Measurements from ENCODE around the gene TTC39A. TPM values are rescaled to one million over a fixed set of nuclear protein-coding genes. Genes with fewer than 3 reads are reported as not detected.
A peak's percentile ranks its signal among the peaks of the same experiment; 100 is the strongest.

The TTC39A gene
- total and polyA plus RNA-seq, 2 donors = 1.1 to 2.8 TPM

GRCh38 chr1:51321924-51322280, 8.5 kb downstream of the TTC39A start:
- H3K4me1 ChIP-seq (ENCODE audit: control insufficient read depth in 2 of 2, insufficient read depth in 2 of 2, low read length in 2 of 2) = peaks cover 0 to 5% of the 10 kb centered on the region in 2 donors
- H3K27me3 ChIP-seq (ENCODE audit: control insufficient read depth in 2 of 2, insufficient read depth in 1 of 2, low read length in 1 of 2) = peaks cover 0 to 2% of the 10 kb centered on the region in 2 donors
- H3K36me3 ChIP-seq (ENCODE audit: control insufficient read depth in 2 of 2, insufficient read depth in 2 of 2, low read length in 1 of 2) = no peaks in the 10 kb centered on the region
- H3K27ac ChIP-seq (ENCODE audit: low read depth in 1 of 2, low read length in 1 of 2) = no peak overlapping the region
- H3K4me3 ChIP-seq (ENCODE audit: low read length in 2 of 2) = no peak overlapping the region
- DNase-seq (ENCODE audit: low read depth in 6 of 9, low spot score in 9 of 9) = no peak
- WGBS = 93% methylated on average over 2 of the region's 2 CpGs
- H3K9me3 ChIP-seq (ENCODE audit: control insufficient read depth in 2 of 2, insufficient read depth in 1 of 2, low read length in 1 of 2) = no peaks in the 10 kb centered on the region

GRCh38 chr1:51320967-51321923, 9.1 kb downstream of the TTC39A start:
- no peak for DNase-seq (ENCODE audit: low read depth in 6 of 9, low spot score in 9 of 9)
- peaks cover 0 to 11% of the 10 kb centered on the region in 2 donors for H3K4me1 ChIP-seq (ENCODE audit: control insufficient read depth in 2 of 2, insufficient read depth in 2 of 2, low read length in 2 of 2)
- H3K9me3 ChIP-seq (ENCODE audit: control insufficient read depth in 2 of 2, insufficient read depth in 1 of 2, low read length in 1 of 2) = no peaks in the 10 kb centered on the region
- H3K36me3 ChIP-seq (ENCODE audit: control insufficient read depth in 2 of 2, insufficient read depth in 2 of 2, low read length in 1 of 2) = no peaks in the 10 kb centered on the region
- no peak overlapping the region for H3K27ac ChIP-seq (ENCODE audit: low read depth in 1 of 2, low read length in 1 of 2)
- H3K4me3 ChIP-seq (ENCODE audit: low read length in 2 of 2) = no peak overlapping the region
- H3K27me3 ChIP-seq (ENCODE audit: control insufficient read depth in 2 of 2, insufficient read depth in 1 of 2, low read length in 1 of 2) = peaks cover 0 to 2% of the 10 kb centered on the region in 2 donors
- 97% methylated on average over 11 of the region's 11 CpGs for WGBS

GRCh38 chr1:51317798-51318197, 12.6 kb downstream of the TTC39A start:
- DNase-seq (ENCODE audit: low read depth in 6 of 9, low spot score in 9 of 9) = no peak
- no peak overlapping the region for H3K27ac ChIP-seq (ENCODE audit: low read depth in 1 of 2, low read length in 1 of 2)
- peaks cover 0 to 33% of the 10 kb centered on the region in 2 donors for H3K4me1 ChIP-seq (ENCODE audit: control insufficient read depth in 2 of 2, insufficient read depth in 2 of 2, low read length in 2 of 2)
- no peaks in the 10 kb centered on the region for H3K9me3 ChIP-seq (ENCODE audit: control insufficient read depth in 2 of 2, insufficient read depth in 1 of 2, low read length in 1 of 2)
- no peak overlapping the region for H3K4me3 ChIP-seq (ENCODE audit: low read length in 2 of 2)
- WGBS = 96% methylated on average over 7 of the region's 7 CpGs
- H3K36me3 ChIP-seq (ENCODE audit: control insufficient read depth in 2 of 2, insufficient read depth in 2 of 2, low read length in 1 of 2) = no peaks in the 10 kb centered on the region
- H3K27me3 ChIP-seq (ENCODE audit: control insufficient read depth in 2 of 2, insufficient read depth in 1 of 2, low read length in 1 of 2) = no peaks in the 10 kb centered on the region

GRCh38 chr1:51316846-51317120, 13.6 kb downstream of the TTC39A start:
- no peak overlapping the region for H3K27ac ChIP-seq (ENCODE audit: low read depth in 1 of 2, low read length in 1 of 2)
- H3K36me3 ChIP-seq (ENCODE audit: control insufficient read depth in 2 of 2, insufficient read depth in 2 of 2, low read length in 1 of 2) = no peaks in the 10 kb centered on the region
- 52% methylated on average over 4 of the region's 4 CpGs for WGBS
- peaks cover 0 to 33% of the 10 kb centered on the region in 2 donors for H3K4me1 ChIP-seq (ENCODE audit: control insufficient read depth in 2 of 2, insufficient read depth in 2 of 2, low read length in 2 of 2)
- no peaks in the 10 kb centered on the region for H3K27me3 ChIP-seq (ENCODE audit: control insufficient read depth in 2 of 2, insufficient read depth in 1 of 2, low read length in 1 of 2)
- H3K9me3 ChIP-seq (ENCODE audit: control insufficient read depth in 2 of 2, insufficient read depth in 1 of 2, low read length in 1 of 2) = no peaks in the 10 kb centered on the region
- no peak overlapping the region for H3K4me3 ChIP-seq (ENCODE audit: low read length in 2 of 2)
- DNase-seq (ENCODE audit: low read depth in 6 of 9, low spot score in 9 of 9) = peak in 1 of 9 donors; percentile 4

GRCh38 chr1:51316113-51316845, 14.1 kb downstream of the TTC39A start:
- Histone ChIP-seq H3K4me3 (ENCODE audit: low read length in 2 of 2) (no peak overlapping the region), H3K27me3 (ENCODE audit: control insufficient read depth in 2 of 2, insufficient read depth in 1 of 2, low read length in 1 of 2) (no peaks in the 10 kb centered on the region), H3K9me3 (ENCODE audit: control insufficient read depth in 2 of 2, insufficient read depth in 1 of 2, low read length in 1 of 2) (no peaks in the 10 kb centered on the region), H3K4me1 (ENCODE audit: control insufficient read depth in 2 of 2, insufficient read depth in 2 of 2, low read length in 2 of 2) (peaks cover 0 to 33% of the 10 kb centered on the region in 2 donors), H3K36me3 (ENCODE audit: control insufficient read depth in 2 of 2, insufficient read depth in 2 of 2, low read length in 1 of 2) (no peaks in the 10 kb centered on the region), H3K27ac (ENCODE audit: low read depth in 1 of 2, low read length in 1 of 2) (no peak overlapping the region)
- WGBS = 91% methylated on average over 9 of the region's 9 CpGs
- peak in 1 of 9 donors; percentile 38 for DNase-seq (ENCODE audit: low read depth in 6 of 9, low spot score in 9 of 9)

GRCh38 chr1:51314974-51315373, 15.4 kb downstream of the TTC39A start:
- Histone ChIP-seq H3K4me1 (ENCODE audit: control insufficient read depth in 2 of 2, insufficient read depth in 2 of 2, low read length in 2 of 2) (peaks cover 0 to 33% of the 10 kb centered on the region in 2 donors), H3K27ac (ENCODE audit: low read depth in 1 of 2, low read length in 1 of 2) (no peak overlapping the region), H3K4me3 (ENCODE audit: low read length in 2 of 2) (no peak overlapping the region), H3K36me3 (ENCODE audit: control insufficient read depth in 2 of 2, insufficient read depth in 2 of 2, low read length in 1 of 2) (no peaks in the 10 kb centered on the region), H3K27me3 (ENCODE audit: control insufficient read depth in 2 of 2, insufficient read depth in 1 of 2, low read length in 1 of 2) (no peaks in the 10 kb centered on the region), H3K9me3 (ENCODE audit: control insufficient read depth in 2 of 2, insufficient read depth in 1 of 2, low read length in 1 of 2) (no peaks in the 10 kb centered on the region)
- 84% methylated on average over 3 of the region's 3 CpGs for WGBS
- no peak for DNase-seq (ENCODE audit: low read depth in 6 of 9, low spot score in 9 of 9)

GRCh38 chr1:51313961-51314777, 16.2 kb downstream of the TTC39A start:
- DNase-seq (ENCODE audit: low read depth in 6 of 9, low spot score in 9 of 9) = no peak
- peak overlapping the region; percentile 18 to 20 for H3K27ac ChIP-seq (ENCODE audit: low read depth in 1 of 2, low read length in 1 of 2)
- WGBS = 67% methylated on average over 12 of the region's 12 CpGs

GRCh38 chr1:51313268-51313852, 17.0 kb downstream of the TTC39A start:
- 97% methylated on average over 5 of the region's 5 CpGs for WGBS
- no peak overlapping the region for H3K27ac ChIP-seq (ENCODE audit: low read depth in 1 of 2, low read length in 1 of 2)
- no peak for DNase-seq (ENCODE audit: low read depth in 6 of 9, low spot score in 9 of 9)

More at GRCh38 chr1:51313961-51314777, 16.2 kb downstream of the TTC39A start:
- no peaks in the 10 kb centered on the region for H3K36me3 ChIP-seq (ENCODE audit: control insufficient read depth in 2 of 2, insufficient read depth in 2 of 2, low read length in 1 of 2)
- H3K4me3 ChIP-seq (ENCODE audit: low read length in 2 of 2) = no peak overlapping the region
- H3K9me3 ChIP-seq (ENCODE audit: control insufficient read depth in 2 of 2, insufficient read depth in 1 of 2, low read length in 1 of 2) = no peaks in the 10 kb centered on the region
- H3K27me3 ChIP-seq (ENCODE audit: control insufficient read depth in 2 of 2, insufficient read depth in 1 of 2, low read length in 1 of 2) = no peaks in the 10 kb centered on the region
- H3K4me1 ChIP-seq (ENCODE audit: control insufficient read depth in 2 of 2, insufficient read depth in 2 of 2, low read length in 2 of 2) = peaks cover 0 to 33% of the 10 kb centered on the region in 2 donors

More at GRCh38 chr1:51313268-51313852, 17.0 kb downstream of the TTC39A start:
- peaks cover 0 to 33% of the 10 kb centered on the region in 2 donors for H3K4me1 ChIP-seq (ENCODE audit: control insufficient read depth in 2 of 2, insufficient read depth in 2 of 2, low read length in 2 of 2)
- no peaks in the 10 kb centered on the region for H3K36me3 ChIP-seq (ENCODE audit: control insufficient read depth in 2 of 2, insufficient read depth in 2 of 2, low read length in 1 of 2)
- H3K27me3 ChIP-seq (ENCODE audit: control insufficient read depth in 2 of 2, insufficient read depth in 1 of 2, low read length in 1 of 2) = no peaks in the 10 kb centered on the region
- H3K4me3 ChIP-seq (ENCODE audit: low read length in 2 of 2) = no peak overlapping the region
- no peaks in the 10 kb centered on the region for H3K9me3 ChIP-seq (ENCODE audit: control insufficient read depth in 2 of 2, insufficient read depth in 1 of 2, low read length in 1 of 2)

Data from thymus (tissue), 11 donors.